Kidney (tissue), 14 donors: ENCODE measurements around the gene NPFF. TPM values are rescaled to one million over a fixed set of nuclear protein-coding genes. Genes with fewer than 3 reads are reported as not detected.

Experiments used
- DNase-seq, 5 donors: peaks; one replicate each; pipeline ENCODE4 v3.0.0-alpha.2; 2013 to 2020
- FAIRE-seq: peaks from 2 replicates; lab custom pipeline; 2012; peaks lifted over from hg19 to GRCh38; lab: Jason Lieb, UNC
- H3K27ac ChIP-seq, 2 donors: one replicate each; pipeline ENCODE4 v1.7.0; 2013; ENCODE audit warnings: low read depth in 2 of 2, low read length in 2 of 2, inconsistent platforms in 1 of 2
- H3K27me3 ChIP-seq: one replicate; pipeline ENCODE4 v1.7.1; 2013; ENCODE audit warnings: low read length, inconsistent platforms; ENCODE audit not compliant: control insufficient read depth, insufficient read depth
- H3K36me3 ChIP-seq, 3 donors: one replicate each; pipeline versions ENCODE4 v1.7.0 to v1.7.1; 2013; ENCODE audit warnings: low read length in 3 of 3, control low read depth in 1 of 3, inconsistent platforms in 1 of 3; ENCODE audit not compliant: insufficient read depth in 3 of 3, control insufficient read depth in 2 of 3
- H3K4me1 ChIP-seq, 3 donors: one replicate each; pipeline versions ENCODE4 v1.7.0 to v1.7.1; 2013; ENCODE audit warnings: low read length in 3 of 3, inconsistent platforms in 1 of 3, low read depth in 1 of 3; ENCODE audit not compliant: control insufficient read depth in 2 of 3, insufficient read depth in 2 of 3
- H3K4me3 ChIP-seq, 3 donors: one replicate each; pipeline versions ENCODE4 v1.7.0 to v1.8.1; 2013; ENCODE audit warnings: low read length in 3 of 3, control low read depth in 1 of 3, inconsistent platforms in 1 of 3
- H3K9ac ChIP-seq, 3 donors: one replicate each; pipeline versions ENCODE4 v1.7.0 to v1.7.1; 2013; ENCODE audit warnings: low read length in 3 of 3, control low read depth in 1 of 3, inconsistent platforms in 1 of 3
- H3K9me3 ChIP-seq, 3 donors: one replicate each; pipeline versions ENCODE4 v1.7.0 to v1.7.1; 2013; ENCODE audit warnings: low read length in 3 of 3, control low read depth in 1 of 3, inconsistent platforms in 1 of 3; ENCODE audit not compliant: control insufficient read depth in 2 of 3, insufficient read depth in 1 of 3
- intact Hi-C: fragments of 100-400 bp; cut with DNase I; formaldehyde crosslinking; loops from one replicate; pipeline ENCODE4 v1.11.1; 2022
- polyA plus RNA-seq: library from polyadenylated mRNA; stranded (reverse); fragments of 350-450 nt; fragmentation: Illumina TruSeq; extraction: RNeasy Lipid Tissue Mini Kit (QIAGEN cat#74804); gene quantifications from one replicate; pipeline ENCODE4 v1.2.3, GENCODE V29; 2014; ENCODE audit warnings: low read depth, low replicate concordance; ENCODE audit not compliant: insufficient read depth
- total RNA-seq: library from RNA; stranded (reverse); fragmentation: NEBNext Ultra II Directional; extraction: Animal tissue kit (Norgen Biotek cat#: 25700); gene quantifications from one replicate; pipeline ENCODE4 v1.2.1, GENCODE V29; 2021
- TF ChIP-seq, protein P1 (sequence below): IDR thresholded peaks from 3 replicates; pipeline ENCODE4 v1.5.1; 2012; ENCODE audit warnings: mild to moderate bottlenecking, moderate library complexity, borderline replicate concordance; ENCODE audit not compliant: insufficient read depth; ENCODE audit errors: extremely low read depth
- donor health status: control.
- donor health status: control.
- donor health status: control.
- donor health status: control.
- donor health status: control.
- donor health status: DM: yes; HTN: yes; CAD: no.
- donor health status: Normal renal cell carcinoma (clear cell type).

Gene NPFF
- total and polyA plus RNA-seq, 2 donors from 2014 or later = 1.3 TPM; not detected in 1

GRCh38 chr12:53472056-53472582 is 35.2 kb downstream of the NPFF start:
- DNase-seq (no peak), FAIRE-seq (no peak)
- Histone ChIP-seq H3K27me3 (no peaks in the 10 kb centered on the region), H3K4me3 (no peak overlapping the region), H3K9me3 (no peaks in the 10 kb centered on the region), H3K4me1 (peaks cover 3 to 38% (median 22%) of the 10 kb centered on the region in 3 donors), H3K27ac (no peak overlapping the region), H3K36me3 (peaks cover 36 to 84% (median 53%) of the 10 kb centered on the region in 3 donors), H3K9ac (no peak overlapping the region)
- TF ChIP-seq, protein P1, sequence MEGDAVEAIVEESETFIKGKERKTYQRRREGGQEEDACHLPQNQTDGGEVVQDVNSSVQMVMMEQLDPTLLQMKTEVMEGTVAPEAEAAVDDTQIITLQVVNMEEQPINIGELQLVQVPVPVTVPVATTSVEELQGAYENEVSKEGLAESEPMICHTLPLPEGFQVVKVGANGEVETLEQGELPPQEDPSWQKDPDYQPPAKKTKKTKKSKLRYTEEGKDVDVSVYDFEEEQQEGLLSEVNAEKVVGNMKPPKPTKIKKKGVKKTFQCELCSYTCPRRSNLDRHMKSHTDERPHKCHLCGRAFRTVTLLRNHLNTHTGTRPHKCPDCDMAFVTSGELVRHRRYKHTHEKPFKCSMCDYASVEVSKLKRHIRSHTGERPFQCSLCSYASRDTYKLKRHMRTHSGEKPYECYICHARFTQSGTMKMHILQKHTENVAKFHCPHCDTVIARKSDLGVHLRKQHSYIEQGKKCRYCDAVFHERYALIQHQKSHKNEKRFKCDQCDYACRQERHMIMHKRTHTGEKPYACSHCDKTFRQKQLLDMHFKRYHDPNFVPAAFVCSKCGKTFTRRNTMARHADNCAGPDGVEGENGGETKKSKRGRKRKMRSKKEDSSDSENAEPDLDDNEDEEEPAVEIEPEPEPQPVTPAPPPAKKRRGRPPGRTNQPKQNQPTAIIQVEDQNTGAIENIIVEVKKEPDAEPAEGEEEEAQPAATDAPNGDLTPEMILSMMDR = no peak
- intact Hi-C loops = no loop called here

GRCh38 chr12:53468282-53468681 is 39.0 kb downstream of the NPFF start:
- no peak for FAIRE-seq
- DNase-seq = no peak
- Histone ChIP-seq H3K4me1 (peaks cover 3 to 15% (median 8%) of the 10 kb centered on the region in 3 donors), H3K27me3 (no peaks in the 10 kb centered on the region), H3K36me3 (peaks cover 31 to 89% (median 59%) of the 10 kb centered on the region in 3 donors), H3K4me3 (no peak overlapping the region), H3K9me3 (no peaks in the 10 kb centered on the region), H3K9ac (no peak overlapping the region), H3K27ac (no peak overlapping the region)
- intact Hi-C loops = no loop called here
- TF ChIP-seq, protein P1 = no peak

GRCh38 chr12:53467880-53468279 is 39.4 kb downstream of the NPFF start:
- FAIRE-seq = no peak
- H3K27ac ChIP-seq = no peak overlapping the region
- intact Hi-C loops = no loop called here

More at GRCh38 chr12:53467880-53468279, 39.4 kb downstream of the NPFF start:
- Histone ChIP-seq H3K9ac (no peak overlapping the region), H3K4me1 (peaks cover 3 to 15% (median 9%) of the 10 kb centered on the region in 3 donors), H3K4me3 (no peak overlapping the region), H3K27me3 (no peaks in the 10 kb centered on the region), H3K36me3 (peaks cover 33 to 90% (median 63%) of the 10 kb centered on the region in 3 donors), H3K9me3 (no peaks in the 10 kb centered on the region)
- DNase-seq = no peak
- TF ChIP-seq, protein P1 = no peak
